HG03520 (cell line): ENCODE measurements around the gene KCNN4.

Source experiments
- ATAC-seq: cut with Tn5 transposase; IDR thresholded peaks from one replicate; pipeline ENCODE4 v1.9.1; 2021; ENCODE audit warnings: mild to moderate bottlenecking, moderate library complexity; ENCODE audit not compliant: unreplicated experiment

KCNN4 gene

DNA sequence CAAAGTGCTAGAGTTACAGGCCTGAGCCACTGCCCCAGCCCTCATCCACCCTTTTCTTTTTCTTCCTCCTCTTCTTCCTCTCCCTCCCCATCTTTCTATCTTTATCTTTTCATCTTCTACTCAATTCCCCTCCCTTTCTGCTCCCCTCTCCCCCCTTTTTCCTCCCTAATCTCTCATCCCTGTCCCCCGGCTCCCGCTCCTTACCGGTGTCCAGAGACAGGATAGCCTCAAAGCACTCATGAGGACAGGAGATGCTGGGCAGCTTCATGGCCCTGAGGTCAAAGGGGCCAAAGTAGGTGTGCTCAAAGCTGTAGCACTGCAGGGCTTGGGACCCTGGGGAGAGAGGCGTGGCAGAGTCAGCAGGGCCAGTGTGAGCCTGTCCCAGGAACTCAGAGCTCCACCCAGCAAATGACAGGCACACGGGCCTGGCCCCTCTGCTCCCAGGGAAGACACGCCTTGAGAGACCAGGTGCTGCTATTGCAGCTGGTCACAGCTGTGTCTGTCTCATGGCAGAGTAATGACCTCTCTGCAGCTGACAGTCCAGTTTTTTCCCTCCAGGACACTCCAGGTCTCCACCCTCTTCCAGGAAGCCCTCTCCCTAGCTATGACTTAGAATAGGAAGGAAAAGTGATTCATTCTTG is 18.8 kb upstream of the KCNN4 start:
- no peak for ATAC-seq

DNA sequence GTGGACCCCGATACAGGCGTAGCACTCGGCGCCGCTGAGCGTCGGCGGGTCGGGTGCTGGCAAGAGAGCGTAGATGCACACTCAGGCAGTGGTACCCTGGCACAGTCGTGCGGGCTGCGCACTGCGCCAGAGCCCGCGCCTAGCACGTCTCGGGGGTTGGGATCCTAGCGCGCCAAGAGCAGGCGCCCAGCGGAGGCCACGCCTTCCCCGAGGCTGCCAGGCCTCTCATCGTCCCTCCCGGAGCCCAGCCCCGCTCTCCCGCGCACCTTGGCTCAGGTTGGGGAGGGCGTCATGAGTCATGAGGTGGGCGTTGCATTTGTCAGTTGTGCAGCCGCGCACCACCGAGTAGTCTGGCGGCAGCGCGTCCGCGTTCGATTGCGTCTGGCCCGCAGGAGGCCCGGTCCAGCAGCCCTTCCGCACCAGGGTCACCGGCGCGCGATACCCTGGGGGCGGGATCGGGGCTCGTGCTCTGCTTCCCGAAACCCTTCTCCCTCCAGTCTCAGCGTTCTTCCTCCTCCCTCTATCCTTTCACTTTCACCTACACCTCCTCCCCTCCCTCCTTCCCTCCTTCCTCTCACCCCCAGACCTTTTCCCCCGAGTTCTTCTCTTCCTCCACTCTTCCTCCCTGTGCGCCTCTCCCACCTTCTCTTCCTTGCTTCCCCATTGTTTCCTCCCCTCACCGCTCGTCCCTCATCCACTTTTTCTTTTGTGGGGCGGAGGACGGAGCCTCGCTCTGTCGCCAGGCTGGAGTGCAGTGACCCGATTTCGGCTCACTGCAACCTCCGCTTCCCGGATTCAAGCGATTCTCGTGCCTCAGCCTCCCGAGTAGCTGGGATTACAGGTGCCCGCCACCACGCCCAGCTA is 18.0 kb upstream of the KCNN4 start:
- no peak for ATAC-seq

DNA sequence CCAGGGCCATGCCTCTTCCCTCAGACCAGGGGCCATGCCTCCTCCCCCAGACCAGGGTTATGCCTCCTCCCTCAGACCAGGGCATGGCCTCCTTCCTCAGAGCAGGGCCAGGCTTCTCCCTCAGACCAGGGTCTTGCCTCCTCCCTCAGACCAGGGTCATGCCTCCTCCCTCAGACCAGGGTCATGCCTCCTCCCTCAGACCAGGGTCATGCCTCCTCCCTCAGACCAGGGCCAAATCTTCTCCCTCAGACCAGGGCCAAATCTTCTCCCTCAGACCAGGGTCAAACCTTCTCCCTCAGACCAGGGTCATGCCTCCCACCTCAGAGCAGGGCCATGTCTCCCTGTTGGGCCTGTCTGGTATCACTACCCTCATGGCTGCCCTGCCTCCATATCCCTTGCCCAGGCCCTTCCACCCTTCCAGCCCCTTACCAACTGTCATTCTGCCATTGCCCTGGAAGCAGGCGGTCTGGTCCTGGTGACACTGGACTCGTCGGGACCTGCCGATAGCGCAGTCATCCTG is 17.3 kb upstream of the KCNN4 start:
- no peak for ATAC-seq

GRCh38 chr19:43797556-43797955 is 16.8 kb upstream of the KCNN4 start:
- ATAC-seq = no peak

GRCh38 chr19:43797118-43797517 is 16.3 kb upstream of the KCNN4 start:
- ATAC-seq = no peak

GRCh38 chr19:43790587-43790986 is 9.8 kb upstream of the KCNN4 start:
- ATAC-seq = no peak

DNA sequence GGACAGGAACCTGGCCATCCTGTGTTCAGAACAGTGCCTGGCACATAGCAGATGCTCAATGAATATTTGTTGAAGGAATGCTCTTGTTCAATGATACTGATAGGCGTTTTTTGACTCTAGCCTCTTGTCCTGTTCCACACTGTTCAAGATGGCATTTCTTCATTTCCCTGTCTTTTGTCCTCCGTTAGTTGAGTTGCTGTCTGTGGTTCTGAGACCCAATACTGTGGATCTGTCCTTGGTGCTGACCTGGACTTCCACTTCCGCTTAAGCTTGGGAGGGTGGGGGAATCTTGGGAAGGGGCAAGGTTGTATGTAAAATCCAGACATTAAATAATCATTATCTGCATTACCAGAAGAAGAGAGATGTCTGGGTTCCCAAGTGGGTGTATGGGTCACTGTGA is 8.3 kb upstream of the KCNN4 start:
- ATAC-seq = no peak

GRCh38 chr19:43786665-43787064 is 5.9 kb upstream of the KCNN4 start:
- no peak for ATAC-seq

DNA sequence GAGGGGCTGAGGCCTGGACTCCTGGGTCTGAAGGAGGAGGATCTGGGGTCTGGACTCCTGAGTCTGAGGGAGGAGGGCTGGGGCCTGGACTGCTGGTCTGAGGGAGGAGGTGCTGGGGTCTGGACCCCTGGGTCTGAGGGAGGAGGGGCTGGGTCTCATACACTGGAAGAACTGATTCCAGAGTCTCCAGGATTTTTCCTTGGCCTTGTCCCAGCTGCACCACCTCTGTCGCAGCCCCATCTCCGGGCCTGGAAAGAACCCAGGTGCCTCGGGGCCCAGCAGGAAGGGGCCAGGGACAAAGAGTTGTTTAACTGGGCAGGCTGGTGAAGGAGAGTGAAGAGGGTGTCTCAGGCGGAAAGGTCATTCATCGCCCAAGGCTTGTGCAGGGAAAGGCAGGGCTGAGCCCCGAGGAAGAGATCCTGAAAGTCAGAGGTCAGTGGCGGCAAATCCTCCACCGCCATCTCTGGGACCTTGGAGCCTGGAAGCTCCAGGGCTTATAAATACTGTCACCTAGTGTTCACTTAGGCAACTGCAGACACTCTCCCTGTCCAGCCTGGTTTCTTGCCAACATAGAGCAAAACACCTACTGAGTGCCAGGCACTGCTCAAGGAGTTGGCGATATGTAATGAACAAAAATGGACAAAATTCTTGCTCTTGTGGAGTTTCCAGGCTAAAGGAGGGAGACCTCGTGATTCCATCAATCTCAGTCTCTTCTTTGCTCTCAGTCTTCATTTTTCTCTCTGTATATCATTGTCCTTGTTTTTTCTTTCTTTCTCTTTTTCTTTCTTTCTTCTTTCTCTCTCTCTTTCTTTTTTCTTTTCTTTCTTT is 4.4 kb upstream of the KCNN4 start:
- no peak for ATAC-seq

DNA sequence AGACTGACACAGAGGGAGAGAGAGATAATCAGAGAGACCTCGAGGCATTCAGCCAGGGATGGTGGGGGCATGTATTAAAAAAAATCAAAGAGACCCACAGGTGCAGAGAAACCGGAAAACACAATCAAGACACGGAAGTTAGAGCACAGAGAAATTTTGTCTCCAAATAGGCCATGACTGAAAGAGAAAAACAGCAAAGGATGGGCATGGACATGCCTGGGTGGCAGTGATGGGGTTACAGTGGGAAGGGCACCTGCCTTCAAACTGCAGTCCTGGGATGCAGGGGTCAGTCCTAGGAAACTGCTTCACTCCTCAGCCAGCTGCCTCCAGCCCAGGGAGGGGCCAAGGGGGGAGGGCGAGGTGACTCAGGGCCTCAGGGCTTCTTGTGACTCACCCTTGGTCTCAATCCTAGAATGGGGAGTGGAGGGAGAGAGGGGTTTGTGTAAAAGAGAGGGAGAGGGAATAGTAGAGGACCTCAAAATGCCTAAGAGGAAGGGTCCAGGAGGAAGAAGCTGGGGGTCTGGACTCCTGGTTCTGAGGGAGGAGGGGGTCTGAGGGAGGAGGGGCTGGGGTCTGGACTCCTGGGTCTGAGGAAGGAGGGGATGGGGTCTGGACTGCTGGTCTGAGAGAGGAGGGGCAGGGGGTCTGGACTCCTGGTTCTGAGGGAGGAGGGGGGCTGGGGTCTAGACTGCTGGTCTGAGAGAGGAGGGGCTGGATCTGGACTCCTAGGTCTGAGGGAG is 3.6 kb upstream of the KCNN4 start:
- ATAC-seq = no peak

GRCh38 chr19:43783636-43784035 is 2.9 kb upstream of the KCNN4 start:
- no peak for ATAC-seq

DNA sequence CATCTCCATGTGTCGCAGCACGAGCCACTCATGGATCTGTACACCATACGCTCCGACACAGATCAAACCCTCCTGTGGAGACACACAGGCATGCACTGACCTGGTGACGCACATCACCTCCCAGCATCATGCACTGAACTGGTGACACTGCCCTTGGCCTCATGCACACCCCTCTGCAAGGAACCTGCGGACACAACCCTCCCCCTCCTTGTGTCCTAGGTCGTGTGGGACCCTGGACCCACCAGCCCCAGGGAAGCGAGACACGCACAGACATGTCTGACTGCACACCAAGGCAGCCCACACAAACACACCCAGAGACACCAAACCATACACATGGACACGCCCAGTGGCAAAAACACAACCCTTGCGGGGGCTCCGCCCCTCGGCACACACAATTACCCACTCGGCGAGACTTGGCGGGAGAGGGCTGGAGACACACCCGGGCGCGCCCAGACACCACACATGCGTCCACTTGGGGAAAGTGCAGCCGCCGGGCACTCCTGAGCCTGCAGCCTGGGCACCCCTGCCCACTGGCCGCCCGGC is 2.0 kb upstream of the KCNN4 start:
- no peak for ATAC-seq

GRCh38 chr19:43782311-43782660 is 1.5 kb upstream of the KCNN4 start:
- no peak for ATAC-seq

GRCh38 chr19:43781630-43782310 is 997 bp upstream of the KCNN4 start:
- ATAC-seq = no peak

DNA sequence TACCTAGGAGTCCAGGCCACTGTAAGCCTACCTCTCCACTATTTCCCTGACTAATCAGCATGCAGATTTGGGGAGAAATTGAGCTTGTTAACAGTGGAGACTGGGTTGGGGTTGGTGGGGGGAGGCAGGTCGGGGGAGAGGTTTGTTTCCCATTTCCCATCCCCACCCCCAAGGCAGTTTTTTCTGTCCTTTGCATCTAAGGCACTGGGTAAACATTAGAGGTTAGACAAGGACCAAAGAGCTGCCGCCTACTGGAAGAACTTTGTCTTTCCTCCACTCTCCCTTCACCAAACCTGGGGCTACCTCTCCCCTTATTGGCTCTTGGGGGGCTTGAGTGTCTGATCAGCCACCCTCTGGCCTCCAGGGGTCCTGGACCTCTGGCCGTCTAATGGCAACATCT is 953 bp downstream of the KCNN4 start:
- no peak for ATAC-seq

GRCh38 chr19:43779147-43779819 is 1.5 kb downstream of the KCNN4 start:
- ATAC-seq = no peak

- ATAC-seq = no peak
Measured at GRCh38 chr19:43778651-43779050, 2.1 kb downstream of the KCNN4 start.

GRCh38 chr19:43777163-43777695 is 3.5 kb downstream of the KCNN4 start:
- ATAC-seq = no peak

DNA sequence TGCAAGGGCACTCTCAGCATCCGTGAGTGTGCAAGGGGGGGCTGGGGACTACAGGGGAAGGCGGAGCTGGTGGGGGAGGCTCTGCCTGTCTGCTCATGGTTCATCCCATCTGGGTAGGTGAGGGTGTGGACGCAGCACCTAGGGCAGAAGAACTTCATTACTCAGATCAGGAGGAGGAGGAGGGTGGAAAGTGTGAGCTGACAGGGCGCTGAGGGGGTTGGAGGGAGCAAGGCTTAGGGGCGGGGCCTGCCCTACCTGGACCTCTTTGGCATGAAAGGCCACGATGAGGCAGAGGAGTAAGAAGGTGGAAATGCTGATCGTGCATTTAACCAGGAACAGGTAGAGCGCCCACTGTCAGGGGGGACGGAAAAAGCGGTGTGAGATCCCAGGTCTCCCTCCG is 4.5 kb downstream of the KCNN4 start:
- no peak for ATAC-seq
